GM13977 (cell line): Measurements from ENCODE around the gene ANTXRL.
"Not testable (repeated sequence)": the region's sequence is repeated elsewhere in the genome, so short reads cannot be mapped to it uniquely, and the experiment has no call there.

Source experiments
- DNase-seq: peaks from one replicate; pipeline ENCODE4 v3.0.0; 2012; ENCODE audit warnings: low spot score
- in situ Hi-C: fragments of 300-500 bp; cut with MboI; formaldehyde crosslinking; loops from one replicate; pipeline ENCODE4 v1.12.0; 2022; ENCODE audit warnings: low sequenced_read_pairs, low pct_unique_long_range_greater_than_20kb, mixed read lengths, inconsistent platforms; ENCODE audit not compliant: unreplicated experiment
- TF ChIP-seq, protein P1 (sequence below): IDR thresholded peaks from 2 replicates; pipeline ENCODE4 v1.5.1; 2012; ENCODE audit warnings: mild to moderate bottlenecking, control low read depth; ENCODE audit not compliant: insufficient read depth; ENCODE audit errors: extremely low read depth, missing control alignments

Gene ANTXRL

DNA sequence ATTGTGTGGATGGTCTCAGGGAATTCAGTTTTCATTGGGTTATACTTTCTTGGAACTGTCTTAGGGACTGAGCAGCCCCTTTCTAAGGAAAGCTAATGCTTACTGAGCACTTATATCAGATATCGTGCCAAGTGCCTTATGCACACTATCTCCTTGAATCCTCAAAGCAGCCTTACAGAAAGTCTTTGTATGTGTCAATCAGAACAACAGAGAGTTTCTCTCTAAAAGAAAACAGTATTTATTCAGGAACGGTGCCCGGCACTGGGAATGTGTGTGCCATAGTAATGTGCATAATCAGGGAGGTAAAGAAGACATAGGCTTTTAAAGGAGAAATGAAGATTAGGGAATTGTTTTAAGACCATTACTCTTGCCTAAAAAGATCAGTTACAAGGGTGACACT lies 17.3 kb downstream of the ANTXRL start:
- in situ Hi-C loops: no loop called here
- TF ChIP-seq, protein P1, sequence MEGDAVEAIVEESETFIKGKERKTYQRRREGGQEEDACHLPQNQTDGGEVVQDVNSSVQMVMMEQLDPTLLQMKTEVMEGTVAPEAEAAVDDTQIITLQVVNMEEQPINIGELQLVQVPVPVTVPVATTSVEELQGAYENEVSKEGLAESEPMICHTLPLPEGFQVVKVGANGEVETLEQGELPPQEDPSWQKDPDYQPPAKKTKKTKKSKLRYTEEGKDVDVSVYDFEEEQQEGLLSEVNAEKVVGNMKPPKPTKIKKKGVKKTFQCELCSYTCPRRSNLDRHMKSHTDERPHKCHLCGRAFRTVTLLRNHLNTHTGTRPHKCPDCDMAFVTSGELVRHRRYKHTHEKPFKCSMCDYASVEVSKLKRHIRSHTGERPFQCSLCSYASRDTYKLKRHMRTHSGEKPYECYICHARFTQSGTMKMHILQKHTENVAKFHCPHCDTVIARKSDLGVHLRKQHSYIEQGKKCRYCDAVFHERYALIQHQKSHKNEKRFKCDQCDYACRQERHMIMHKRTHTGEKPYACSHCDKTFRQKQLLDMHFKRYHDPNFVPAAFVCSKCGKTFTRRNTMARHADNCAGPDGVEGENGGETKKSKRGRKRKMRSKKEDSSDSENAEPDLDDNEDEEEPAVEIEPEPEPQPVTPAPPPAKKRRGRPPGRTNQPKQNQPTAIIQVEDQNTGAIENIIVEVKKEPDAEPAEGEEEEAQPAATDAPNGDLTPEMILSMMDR: no peak
- no peak for DNase-seq

DNA sequence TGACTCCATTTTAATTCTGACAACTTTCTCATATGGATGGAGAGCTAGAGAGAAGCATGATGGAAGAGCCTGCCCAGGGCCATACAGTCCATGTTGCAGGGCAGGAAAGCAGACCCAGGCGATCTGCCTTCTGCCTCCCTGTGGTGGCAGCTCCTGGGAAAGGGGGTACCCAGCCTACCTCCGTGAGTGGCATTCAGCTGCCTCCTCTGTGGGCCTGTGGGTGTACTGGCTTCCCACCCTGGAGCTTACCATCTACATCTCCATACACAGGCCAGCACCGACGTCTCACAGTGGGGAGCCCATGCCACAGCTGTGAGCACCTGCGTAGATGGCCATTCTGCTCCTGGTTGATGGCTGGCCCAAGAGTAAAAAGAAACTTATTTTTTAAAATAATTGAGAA lies 17.9 kb downstream of the ANTXRL start:
- in situ Hi-C loops, DNase-seq: not testable (repeated sequence)

DNA sequence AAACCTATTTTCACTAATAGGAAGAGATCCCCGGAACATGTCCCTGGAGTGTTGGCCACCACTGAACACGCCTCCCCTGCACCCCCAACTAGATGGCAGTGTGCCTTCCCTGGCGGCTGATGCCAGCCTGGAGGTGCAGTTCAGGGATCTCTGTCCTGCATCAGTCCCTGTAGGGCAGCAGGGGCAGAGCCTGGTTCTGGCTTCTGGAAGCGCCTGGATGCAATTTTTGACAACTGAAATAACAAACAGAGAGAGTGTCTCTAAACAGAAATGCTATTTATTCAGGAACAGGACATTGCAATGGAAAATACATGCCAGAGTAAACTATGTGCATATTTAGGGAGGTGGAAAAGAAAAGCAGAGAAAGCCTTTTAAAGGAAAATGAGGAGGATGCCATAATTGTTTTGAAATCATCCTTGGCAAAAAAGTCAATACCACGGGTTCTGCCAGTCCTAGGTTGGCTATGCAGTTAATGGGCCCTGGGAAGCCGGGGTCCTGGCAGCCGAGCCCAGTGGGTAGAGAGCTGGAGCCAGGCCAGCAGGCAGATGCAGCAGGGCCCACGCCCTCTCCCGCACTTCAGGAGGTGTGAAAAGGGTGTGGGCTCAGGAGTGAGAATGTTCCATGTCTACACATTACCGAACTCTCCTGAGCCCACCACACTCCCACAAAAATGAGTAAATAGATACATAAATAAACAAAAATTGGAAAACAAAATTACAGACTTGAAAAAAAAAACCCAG lies 18.5 kb downstream of the ANTXRL start:
- in situ Hi-C loops: no loop called here
- DNase-seq: no peak
- TF ChIP-seq, protein P1: no peak

DNA sequence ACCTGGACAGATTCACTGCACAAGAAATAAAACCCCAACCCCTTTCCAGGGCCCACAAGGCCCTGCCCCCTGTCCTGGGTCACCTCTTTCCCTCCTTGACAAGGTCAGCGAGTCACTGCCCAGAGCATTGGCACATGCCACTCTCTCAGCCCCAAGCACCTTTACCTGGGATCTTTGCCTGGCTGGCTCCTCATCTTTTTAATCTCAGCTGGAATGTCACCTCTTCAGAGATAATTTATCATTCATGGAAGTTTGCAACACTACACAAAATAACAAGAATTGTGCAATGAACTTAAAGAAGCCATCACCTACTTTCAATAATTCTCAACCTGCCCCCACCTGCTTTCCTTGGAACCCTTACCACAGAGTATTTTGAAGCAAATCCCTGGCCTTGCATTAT lies 19.2 kb downstream of the ANTXRL start:
- TF ChIP-seq, protein P1: no peak
- in situ Hi-C loops: no loop called here
- no peak for DNase-seq

DNA sequence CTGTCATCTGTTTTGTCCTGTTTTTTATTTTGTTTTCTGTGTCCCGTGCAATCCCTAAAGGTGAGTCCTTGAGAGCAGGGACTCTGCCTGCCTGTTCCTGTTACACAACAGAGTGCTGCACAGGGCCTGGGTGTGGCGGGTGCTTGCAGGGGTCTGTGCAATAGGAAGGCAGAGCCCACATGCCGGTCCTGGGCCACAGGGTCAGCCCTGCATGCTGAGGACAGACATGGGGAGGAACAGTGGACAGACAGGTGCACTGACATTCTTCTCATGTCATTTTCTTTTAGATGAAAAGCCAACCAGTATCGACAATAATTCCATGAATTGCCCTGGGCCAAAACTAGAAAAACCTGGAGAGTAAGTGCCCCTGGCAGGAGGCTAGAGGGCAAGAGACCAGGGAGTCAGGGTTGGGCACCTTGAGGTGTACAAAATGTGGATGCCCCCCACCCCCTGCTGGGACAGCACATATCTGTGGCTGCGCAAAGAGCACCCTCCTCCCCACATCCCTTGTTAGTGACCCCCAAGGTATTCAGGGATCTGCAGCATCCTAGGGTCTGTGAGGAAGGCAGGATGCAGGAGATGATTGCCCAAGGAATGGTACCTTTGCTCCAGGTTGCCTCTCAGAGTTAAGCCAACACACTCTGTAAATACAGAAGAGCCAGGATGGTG lies 19.9 kb downstream of the ANTXRL start:
- in situ Hi-C loops: no loop called here
- no peak for DNase-seq
- TF ChIP-seq, protein P1: no peak

DNA sequence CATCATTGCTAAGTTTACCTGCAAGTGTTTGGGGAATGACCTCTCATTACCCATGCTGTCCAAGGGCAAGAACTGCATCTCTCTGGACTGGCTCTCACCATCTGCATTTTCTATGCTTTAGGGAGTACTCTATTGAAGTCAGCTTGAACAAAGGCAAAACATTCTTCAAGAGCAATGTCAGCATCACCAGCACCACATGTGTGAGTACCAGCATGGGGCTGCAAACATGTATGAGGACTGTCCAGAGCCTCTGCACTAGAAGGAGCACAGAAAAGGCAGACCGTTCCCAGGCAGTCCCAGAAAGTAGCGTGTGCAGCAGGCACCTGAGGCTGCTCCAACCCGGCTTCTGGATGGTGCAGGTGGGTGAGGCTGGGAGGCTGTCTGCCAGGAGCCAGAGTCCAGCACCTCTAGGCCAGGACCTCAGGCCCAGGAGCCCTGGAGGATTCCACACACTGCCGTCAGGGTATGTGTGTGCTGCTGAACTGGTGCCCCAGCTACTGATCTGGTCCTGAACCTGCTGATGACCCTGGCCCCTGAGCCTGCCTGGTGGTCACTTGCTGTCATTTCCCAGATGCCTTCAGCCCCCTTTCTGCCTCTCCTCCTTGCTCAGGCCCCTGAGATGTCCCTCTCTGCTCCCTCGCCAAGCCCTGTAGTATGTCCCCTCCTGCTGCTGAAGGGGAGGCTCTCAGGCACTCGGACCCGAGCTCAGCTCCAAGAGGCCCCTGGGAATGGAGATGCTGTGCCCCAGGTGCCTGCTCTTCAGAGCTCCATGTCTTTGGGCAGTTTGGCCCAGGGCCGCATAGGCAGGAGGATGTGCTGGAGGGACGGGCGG lies 20.7 kb downstream of the ANTXRL start:
- TF ChIP-seq, protein P1: no peak
- in situ Hi-C loops: no loop called here

DNA sequence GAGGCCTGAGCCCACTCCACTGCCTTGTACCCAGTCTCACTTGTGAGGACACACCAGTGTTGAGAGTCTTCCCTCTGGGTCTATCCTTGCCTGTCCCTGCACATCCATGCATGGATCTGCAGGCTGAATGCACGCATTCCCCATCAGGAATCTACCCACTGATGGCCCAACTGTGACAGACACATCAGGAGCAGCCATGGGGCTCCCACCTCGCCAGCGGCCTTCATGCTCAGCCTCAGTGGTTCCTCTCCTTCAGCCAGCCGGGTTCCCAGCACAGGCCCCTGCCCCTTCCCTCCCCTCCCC lies 21.3 kb downstream of the ANTXRL start:
- no peak for DNase-seq
- in situ Hi-C loops: no loop called here
- TF ChIP-seq, protein P1: no peak

More for the DNA sequence above, 20.7 kb downstream of the ANTXRL start:
- DNase-seq: no peak
